8988T (cell line): ENCODE measurements around the gene AAGAB.
"Not testable (repeated sequence)": the region's sequence is repeated elsewhere in the genome, so short reads cannot be mapped to it uniquely, and the experiment has no call there.

Experiments
- DNase-seq: peaks from one replicate; pipeline ENCODE4 v3.0.0; 2011

Gene AAGAB

GRCh38 chr15:67254238-67255175, at the start of gene AAGAB, which contains the start of gene IQCH:
Gene AAGAB (minus strand): TSS chr15:67254661. CDS start chr15:67254631, 30 bp downstream.
Gene IQCH (plus strand): TSS chr15:67254786. CDS start chr15:67254897, 111 bp downstream.
- DNase-seq: peak; percentile 63

- DNase-seq: no peak
Observed at GRCh38 chr15:67303490-67304363, 49.3 kb upstream of the AAGAB start.

- no peak for DNase-seq
Observed at GRCh38 chr15:67300266-67301025, 46.0 kb upstream of the AAGAB start.

GRCh38 chr15:67296684-67297083, 42.2 kb upstream of the AAGAB start:
- no peak for DNase-seq

GRCh38 chr15:67296188-67296587, 41.7 kb upstream of the AAGAB start:
- no peak for DNase-seq

- DNase-seq: no peak
Observed at GRCh38 chr15:67290319-67290718, 35.9 kb upstream of the AAGAB start.

GRCh38 chr15:67286400-67286799, 31.9 kb upstream of the AAGAB start:
- not testable (repeated sequence) for DNase-seq

- DNase-seq: not testable (repeated sequence)
Observed at GRCh38 chr15:67285625-67286024, 31.2 kb upstream of the AAGAB start.

- DNase-seq: no peak
Observed at GRCh38 chr15:67281714-67282113, 27.3 kb upstream of the AAGAB start.

- no peak for DNase-seq
Observed at GRCh38 chr15:67280217-67280616, 25.8 kb upstream of the AAGAB start.

- no peak for DNase-seq
Observed at GRCh38 chr15:67276666-67277065, 22.2 kb upstream of the AAGAB start.

GRCh38 chr15:67274236-67274635, 19.8 kb upstream of the AAGAB start:
- no peak for DNase-seq

- no peak for DNase-seq
Observed at GRCh38 chr15:67267951-67268941, 13.8 kb upstream of the AAGAB start.

- no peak for DNase-seq
Observed at GRCh38 chr15:67267440-67267839, 13.0 kb upstream of the AAGAB start.

- DNase-seq: no peak
Observed at GRCh38 chr15:67266870-67267269, 12.4 kb upstream of the AAGAB start.

- no peak for DNase-seq
Observed at GRCh38 chr15:67259806-67260205, 5.3 kb upstream of the AAGAB start.

GRCh38 chr15:67259379-67259778, 4.9 kb upstream of the AAGAB start:
- no peak for DNase-seq

GRCh38 chr15:67258412-67258811, 4.0 kb upstream of the AAGAB start:
- DNase-seq: not testable (repeated sequence)

GRCh38 chr15:67256051-67256450, 1.6 kb upstream of the AAGAB start:
- no peak for DNase-seq

GRCh38 chr15:67253549-67254237, 768 bp downstream of the AAGAB start:
- no peak for DNase-seq

- no peak for DNase-seq
Observed at GRCh38 chr15:67253101-67253500, 1.4 kb downstream of the AAGAB start.
